ENCODE measurements around the gene TMEM53.

The TMEM53 gene

DNA sequence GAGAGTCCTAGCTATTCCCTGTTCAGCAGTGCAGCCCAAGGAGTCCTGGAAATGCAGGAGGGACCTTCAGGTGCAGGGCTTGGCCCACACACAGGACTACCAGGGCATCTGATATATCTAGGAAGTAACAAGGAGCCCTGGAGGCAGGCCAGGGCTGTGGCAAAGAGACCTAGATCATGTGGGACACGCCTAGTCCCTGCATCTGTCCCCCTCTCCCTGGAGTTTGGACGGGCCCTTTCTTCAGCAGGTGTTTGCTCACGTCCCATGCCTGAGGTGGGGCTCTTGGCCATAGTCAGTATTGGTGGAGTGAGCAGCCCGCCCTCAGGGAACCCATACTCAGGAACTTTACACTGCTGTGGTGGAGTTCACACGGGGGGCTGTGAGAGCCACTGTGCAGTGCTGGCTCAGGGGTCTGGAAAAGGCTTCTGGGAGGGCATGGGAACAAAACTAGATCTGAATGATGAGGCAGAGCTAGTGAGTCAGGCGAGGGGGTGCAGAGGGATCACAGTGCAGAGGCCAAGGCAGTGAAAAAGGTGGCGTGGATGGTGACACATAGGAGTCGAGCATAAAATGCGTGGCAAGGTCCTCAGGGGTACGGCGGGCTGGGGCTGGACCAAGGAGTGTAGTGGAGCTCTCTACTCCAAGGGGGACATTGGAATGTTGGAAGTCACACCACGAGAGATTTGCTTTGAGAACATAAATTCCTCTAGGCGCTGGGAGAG lies 25.6 kb downstream of the TMEM53 start:
- H3K9me3 ChIP-seq (ENCODE audit: control insufficient read depth, low read length) = no peaks in the 10 kb centered on the region
- peaks cover 75% of the 10 kb centered on the region for H3K36me3 ChIP-seq (ENCODE audit: control insufficient read depth, insufficient read depth, low read length)
- H3K4me3 ChIP-seq (ENCODE audit: insufficient read depth, low read depth, low read length, poor library complexity, severe bottlenecking) = no peak overlapping the region
- H3K27ac ChIP-seq (ENCODE audit: insufficient read depth, low read length, poor library complexity, severe bottlenecking) = no peak overlapping the region
- H3K27me3 ChIP-seq (replicated peaks; ENCODE audit: control insufficient read depth, insufficient read depth, low read length, poor library complexity, severe bottlenecking) = no peaks in the 10 kb centered on the region
- DNase-seq = no peak
- no peaks in the 10 kb centered on the region for H3K4me1 ChIP-seq (ENCODE audit: control insufficient read depth, insufficient read depth, low read length, poor library complexity, severe bottlenecking)

DNA sequence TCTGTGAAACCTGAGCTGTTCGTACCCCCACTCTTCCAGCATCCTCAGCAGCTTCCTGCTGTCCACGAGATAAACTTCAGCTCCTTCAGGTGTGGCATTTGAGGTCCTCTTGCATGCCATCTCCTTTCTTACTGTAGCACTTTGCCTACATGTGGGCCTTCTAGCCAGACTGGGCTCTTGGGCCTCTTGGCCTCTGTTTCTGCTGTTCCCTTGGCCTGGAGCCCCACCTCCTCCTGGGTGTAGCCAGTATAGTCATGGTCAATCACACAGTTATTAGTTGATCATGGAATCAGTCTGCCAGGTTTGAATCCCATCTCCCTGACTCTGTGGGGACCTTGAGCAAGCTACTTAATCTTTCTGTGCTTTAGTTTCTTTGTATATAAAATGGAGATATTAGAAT lies 26.4 kb downstream of the TMEM53 start:
- no peaks in the 10 kb centered on the region for H3K9me3 ChIP-seq (ENCODE audit: control insufficient read depth, low read length)
- DNase-seq = no peak
- peaks cover 82% of the 10 kb centered on the region for H3K36me3 ChIP-seq (ENCODE audit: control insufficient read depth, insufficient read depth, low read length)
- H3K4me1 ChIP-seq (ENCODE audit: control insufficient read depth, insufficient read depth, low read length, poor library complexity, severe bottlenecking) = no peaks in the 10 kb centered on the region
- no peaks in the 10 kb centered on the region for H3K27me3 ChIP-seq (replicated peaks; ENCODE audit: control insufficient read depth, insufficient read depth, low read length, poor library complexity, severe bottlenecking)
- H3K4me3 ChIP-seq (ENCODE audit: insufficient read depth, low read depth, low read length, poor library complexity, severe bottlenecking) = no peak overlapping the region
- H3K27ac ChIP-seq (ENCODE audit: insufficient read depth, low read length, poor library complexity, severe bottlenecking) = no peak overlapping the region

DNA sequence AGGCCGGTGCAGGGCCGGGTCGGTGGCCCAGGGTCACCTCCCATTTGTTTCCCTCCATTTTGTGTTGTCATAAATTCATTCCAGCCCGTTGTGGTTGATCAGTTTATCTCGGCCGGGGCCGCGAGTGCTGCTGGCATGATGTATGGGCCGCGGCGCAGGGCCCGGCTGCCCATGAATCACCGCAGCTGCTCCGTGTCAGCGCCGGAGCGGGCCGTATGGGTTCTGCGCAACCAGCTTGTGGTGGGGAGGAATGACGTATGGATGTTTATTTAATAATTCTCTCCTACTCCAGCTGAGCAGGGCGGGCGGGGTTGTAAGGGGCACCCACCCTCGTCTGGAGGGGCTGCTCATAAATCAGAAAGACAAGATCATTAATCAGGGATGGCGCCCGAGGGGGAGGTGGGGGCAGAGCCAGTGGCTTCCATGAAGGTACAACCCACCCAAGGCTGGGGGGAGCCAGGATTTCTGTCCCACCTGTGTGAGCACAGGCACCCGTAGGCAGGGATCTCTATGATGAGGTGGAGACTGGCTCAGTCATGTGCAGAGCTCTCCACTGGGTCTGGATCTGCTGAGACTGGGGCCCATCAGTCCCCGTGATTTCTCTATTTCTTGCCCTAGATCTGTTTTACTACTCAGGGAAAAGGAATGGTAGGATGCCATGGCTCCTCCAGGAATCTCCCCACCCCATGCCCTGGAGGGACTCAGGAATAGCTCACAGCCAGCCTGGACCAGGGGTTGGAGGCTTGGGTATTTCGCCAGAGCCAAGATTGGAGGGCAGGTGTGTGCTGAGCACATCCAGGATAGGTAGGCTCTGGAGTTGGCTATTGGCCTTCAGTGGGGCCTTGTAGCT lies 27.8 kb downstream of the TMEM53 start:
- H3K27ac ChIP-seq (ENCODE audit: insufficient read depth, low read length, poor library complexity, severe bottlenecking) = no peak overlapping the region
- no peak for DNase-seq
- H3K4me3 ChIP-seq (ENCODE audit: insufficient read depth, low read depth, low read length, poor library complexity, severe bottlenecking) = no peak overlapping the region
- H3K4me1 ChIP-seq (ENCODE audit: control insufficient read depth, insufficient read depth, low read length, poor library complexity, severe bottlenecking) = no peaks in the 10 kb centered on the region
- no peaks in the 10 kb centered on the region for H3K27me3 ChIP-seq (replicated peaks; ENCODE audit: control insufficient read depth, insufficient read depth, low read length, poor library complexity, severe bottlenecking)
- H3K9me3 ChIP-seq (ENCODE audit: control insufficient read depth, low read length) = no peaks in the 10 kb centered on the region
- H3K36me3 ChIP-seq (ENCODE audit: control insufficient read depth, insufficient read depth, low read length) = peaks cover 95% of the 10 kb centered on the region

DNA sequence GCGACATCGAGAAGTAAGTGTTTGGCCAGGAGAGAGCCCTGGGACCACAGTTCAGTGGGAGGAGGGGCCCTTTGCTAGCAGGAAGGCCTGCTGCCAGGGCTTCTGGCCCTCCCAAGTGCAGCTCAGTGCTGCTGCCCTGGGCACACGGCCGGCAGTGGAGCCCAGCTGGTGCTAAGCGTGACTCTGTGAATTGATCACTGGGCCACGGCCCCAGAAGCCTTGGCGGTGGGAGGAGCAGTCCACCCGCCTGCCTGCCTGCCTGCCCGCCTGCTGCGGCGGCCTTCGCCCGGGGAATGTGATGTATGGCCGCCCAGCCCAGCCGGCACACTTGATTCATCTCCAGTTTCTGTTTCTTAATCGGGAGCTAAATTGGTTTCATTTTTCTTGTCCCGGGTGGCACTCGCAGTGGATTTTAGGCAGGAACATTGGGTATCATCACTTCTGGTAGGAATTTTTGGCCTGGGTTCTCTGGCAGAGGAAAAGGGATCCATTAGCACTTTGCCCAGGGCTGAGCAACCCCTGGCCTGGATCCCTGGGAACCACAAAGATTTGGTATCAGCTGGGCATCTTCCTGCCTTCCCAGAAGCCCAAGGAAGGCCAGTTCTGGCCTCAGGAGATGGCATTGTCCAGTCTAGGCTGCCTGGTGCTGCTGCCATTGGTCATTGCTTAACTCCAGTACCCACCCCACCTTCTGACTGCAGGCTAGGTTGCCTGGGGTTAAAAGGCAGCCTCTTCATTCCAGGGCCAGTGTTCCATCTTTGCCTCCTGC lies 28.6 kb downstream of the TMEM53 start:
- H3K4me1 ChIP-seq (ENCODE audit: control insufficient read depth, insufficient read depth, low read length, poor library complexity, severe bottlenecking) = no peaks in the 10 kb centered on the region
- H3K4me3 ChIP-seq (ENCODE audit: insufficient read depth, low read depth, low read length, poor library complexity, severe bottlenecking) = no peak overlapping the region
- no peak overlapping the region for H3K27ac ChIP-seq (ENCODE audit: insufficient read depth, low read length, poor library complexity, severe bottlenecking)

DNA sequence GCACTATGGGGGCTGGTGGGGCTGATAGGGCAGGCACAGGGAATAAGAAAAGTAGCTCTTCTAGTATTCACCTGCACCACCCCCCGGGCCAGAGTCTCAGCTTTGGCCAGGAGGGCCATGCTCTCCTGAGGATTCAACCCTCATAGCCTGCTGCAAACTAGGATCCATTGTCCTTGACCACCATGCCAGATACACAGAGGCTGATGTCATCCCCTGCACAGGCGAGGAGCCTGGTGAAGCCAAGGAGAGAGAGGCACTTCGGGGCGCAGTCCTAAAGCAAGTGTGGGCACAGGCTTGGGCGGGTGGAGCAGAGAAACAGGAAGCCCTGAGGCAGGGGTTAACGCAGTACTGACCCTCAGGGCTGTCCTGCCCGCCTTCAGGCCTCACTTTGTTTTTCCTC lies 29.5 kb downstream of the TMEM53 start:
- DNase-seq = no peak

More for the DNA sequence above, 28.6 kb downstream of the TMEM53 start:
- DNase-seq = no peak
- Histone ChIP-seq H3K27me3 (replicated peaks; ENCODE audit: control insufficient read depth, insufficient read depth, low read length, poor library complexity, severe bottlenecking) (no peaks in the 10 kb centered on the region), H3K36me3 (ENCODE audit: control insufficient read depth, insufficient read depth, low read length) (peaks cover 98% of the 10 kb centered on the region), H3K9me3 (ENCODE audit: control insufficient read depth, low read length) (no peaks in the 10 kb centered on the region)

DNA sequence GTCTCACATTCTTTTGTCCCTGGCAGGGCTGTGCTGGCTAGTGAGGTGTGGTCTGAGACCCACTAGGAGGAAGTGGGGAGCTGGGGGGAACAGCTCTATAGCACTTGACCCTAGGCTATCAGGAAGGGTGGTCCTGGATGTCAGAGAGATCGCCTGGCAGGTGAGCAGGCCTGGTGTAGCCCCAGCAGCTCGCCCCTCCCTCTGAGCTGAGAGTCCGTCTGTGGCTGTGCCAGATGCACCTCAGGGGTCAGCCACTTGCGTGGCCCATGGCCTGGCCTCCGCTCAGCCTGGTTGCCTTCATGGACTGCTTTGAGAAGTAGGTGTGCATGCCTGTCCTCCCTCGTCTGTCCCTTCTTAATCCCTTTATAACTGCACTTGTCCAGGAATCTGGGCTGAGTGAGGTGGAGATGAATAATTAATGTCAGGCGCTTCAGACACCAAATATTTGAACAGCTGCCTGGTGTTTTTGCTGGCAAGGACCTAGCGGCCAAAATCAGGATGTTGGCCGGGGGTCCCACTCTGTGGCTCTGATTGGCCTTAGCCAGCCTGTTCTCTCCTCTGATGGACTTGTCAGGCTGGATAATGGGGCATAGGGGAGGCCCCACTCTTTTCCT lies 30.5 kb downstream of the TMEM53 start:
- no peak for DNase-seq
- peaks cover 97% of the 10 kb centered on the region for H3K36me3 ChIP-seq (ENCODE audit: control insufficient read depth, insufficient read depth, low read length)
- no peak overlapping the region for H3K27ac ChIP-seq (ENCODE audit: insufficient read depth, low read length, poor library complexity, severe bottlenecking)
- no peaks in the 10 kb centered on the region for H3K4me1 ChIP-seq (ENCODE audit: control insufficient read depth, insufficient read depth, low read length, poor library complexity, severe bottlenecking)
- H3K27me3 ChIP-seq (replicated peaks; ENCODE audit: control insufficient read depth, insufficient read depth, low read length, poor library complexity, severe bottlenecking) = no peaks in the 10 kb centered on the region
- no peaks in the 10 kb centered on the region for H3K9me3 ChIP-seq (ENCODE audit: control insufficient read depth, low read length)
- H3K4me3 ChIP-seq (ENCODE audit: insufficient read depth, low read depth, low read length, poor library complexity, severe bottlenecking) = no peak overlapping the region

More for the DNA sequence above, 29.5 kb downstream of the TMEM53 start:
- Histone ChIP-seq H3K27me3 (replicated peaks; ENCODE audit: control insufficient read depth, insufficient read depth, low read length, poor library complexity, severe bottlenecking) (no peaks in the 10 kb centered on the region), H3K4me3 (ENCODE audit: insufficient read depth, low read depth, low read length, poor library complexity, severe bottlenecking) (no peak overlapping the region), H3K27ac (ENCODE audit: insufficient read depth, low read length, poor library complexity, severe bottlenecking) (no peak overlapping the region), H3K36me3 (ENCODE audit: control insufficient read depth, insufficient read depth, low read length) (peaks cover 97% of the 10 kb centered on the region), H3K4me1 (ENCODE audit: control insufficient read depth, insufficient read depth, low read length, poor library complexity, severe bottlenecking) (no peaks in the 10 kb centered on the region), H3K9me3 (ENCODE audit: control insufficient read depth, low read length) (no peaks in the 10 kb centered on the region)

DNA sequence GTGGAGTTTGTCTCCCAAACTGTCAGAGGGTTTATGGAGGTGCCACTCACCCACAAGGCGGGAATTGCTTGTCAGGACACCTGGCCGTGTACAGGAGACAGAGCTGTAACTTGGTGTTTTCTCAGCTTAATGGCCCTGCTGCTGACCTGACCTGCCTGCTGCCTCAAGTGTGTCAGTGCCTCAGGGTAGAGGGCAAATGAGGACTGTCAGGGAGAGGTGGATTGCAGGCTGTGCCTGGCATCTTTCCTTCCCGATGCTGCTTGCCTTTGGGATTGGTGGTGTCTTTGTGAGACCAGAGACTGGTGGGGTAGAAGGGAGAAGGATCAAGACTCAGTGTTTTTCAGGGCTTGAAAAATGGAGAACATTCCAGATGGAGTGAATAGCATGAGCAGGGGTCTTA lies 31.4 kb downstream of the TMEM53 start:
- DNase-seq = no peak
- H3K27me3 ChIP-seq (replicated peaks; ENCODE audit: control insufficient read depth, insufficient read depth, low read length, poor library complexity, severe bottlenecking) = no peaks in the 10 kb centered on the region
- H3K9me3 ChIP-seq (ENCODE audit: control insufficient read depth, low read length) = no peaks in the 10 kb centered on the region
- H3K4me3 ChIP-seq (ENCODE audit: insufficient read depth, low read depth, low read length, poor library complexity, severe bottlenecking) = no peak overlapping the region
- H3K4me1 ChIP-seq (ENCODE audit: control insufficient read depth, insufficient read depth, low read length, poor library complexity, severe bottlenecking) = no peaks in the 10 kb centered on the region
- peaks cover 97% of the 10 kb centered on the region for H3K36me3 ChIP-seq (ENCODE audit: control insufficient read depth, insufficient read depth, low read length)
- H3K27ac ChIP-seq (ENCODE audit: insufficient read depth, low read length, poor library complexity, severe bottlenecking) = no peak overlapping the region

DNA sequence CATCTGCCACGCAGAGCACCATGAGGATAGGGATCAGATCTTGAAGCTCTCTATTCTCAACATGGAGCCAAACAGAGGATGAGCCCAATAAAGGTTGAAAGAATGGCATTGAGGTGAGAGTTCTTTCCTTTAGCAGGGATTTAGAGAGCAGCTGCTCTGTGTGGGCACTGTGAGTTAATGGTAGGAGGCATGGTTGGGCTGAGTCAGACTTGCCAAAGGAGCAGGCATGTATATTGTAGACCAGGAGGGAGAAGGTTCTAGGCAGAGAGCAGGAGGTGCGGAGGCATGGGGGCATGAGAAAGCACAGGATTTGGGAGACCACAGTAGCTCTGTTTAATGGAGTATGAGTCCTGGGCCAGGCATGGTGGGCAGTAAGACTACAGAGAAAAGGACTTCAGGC lies 32.0 kb downstream of the TMEM53 start:
- H3K27me3 ChIP-seq (replicated peaks; ENCODE audit: control insufficient read depth, insufficient read depth, low read length, poor library complexity, severe bottlenecking) = no peaks in the 10 kb centered on the region
- no peak overlapping the region for H3K4me3 ChIP-seq (ENCODE audit: insufficient read depth, low read depth, low read length, poor library complexity, severe bottlenecking)
- peaks cover 97% of the 10 kb centered on the region for H3K36me3 ChIP-seq (ENCODE audit: control insufficient read depth, insufficient read depth, low read length)

DNA sequence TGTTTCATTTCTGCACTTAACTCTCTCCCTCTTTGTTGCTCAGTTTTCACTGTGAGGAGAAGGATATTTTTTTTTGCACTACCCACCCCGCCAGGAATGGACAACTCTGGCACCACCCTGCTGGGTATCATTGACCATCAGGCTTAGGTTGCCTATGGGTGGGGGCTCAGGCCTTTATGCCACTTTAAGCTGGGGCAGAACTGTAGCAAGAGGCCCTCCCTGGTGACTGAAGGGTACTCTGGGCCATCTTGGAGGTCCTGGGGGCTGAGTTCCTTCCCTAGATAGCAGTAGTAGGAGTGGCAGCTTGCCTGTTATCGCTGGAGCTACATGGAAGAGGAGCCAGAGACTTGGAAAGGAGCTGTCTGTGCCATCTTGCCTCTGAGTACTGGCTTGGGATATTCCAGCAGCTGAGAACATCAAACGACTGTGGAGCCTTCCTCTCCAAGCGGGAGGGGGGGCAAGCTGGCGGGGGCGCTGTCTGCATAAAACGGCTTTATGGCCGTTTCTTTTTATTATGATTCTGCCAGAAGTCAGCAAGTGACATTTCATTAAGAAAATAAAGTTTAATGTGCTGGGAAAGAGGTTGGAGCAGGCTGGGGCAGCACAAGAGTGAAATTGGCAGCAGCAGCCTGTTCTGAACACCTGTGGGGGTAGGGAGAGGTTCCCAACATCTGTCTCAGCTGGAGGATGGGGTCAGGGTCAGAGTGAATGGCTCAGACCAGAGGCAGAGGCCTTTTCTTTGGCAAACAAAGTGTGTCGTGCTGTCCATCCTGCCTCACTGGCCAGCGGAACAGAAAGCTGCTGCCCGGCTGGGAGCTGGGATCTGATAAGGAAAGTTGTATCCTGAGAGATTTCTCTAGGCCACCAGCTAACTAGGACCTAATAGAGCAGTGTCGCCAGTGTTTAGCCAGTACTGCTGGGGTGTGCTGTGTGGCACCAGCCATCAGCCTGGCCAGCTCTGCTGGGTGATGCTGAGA lies 32.9 kb downstream of the TMEM53 start:
- no peaks in the 10 kb centered on the region for H3K9me3 ChIP-seq (ENCODE audit: control insufficient read depth, low read length)
- H3K27ac ChIP-seq (ENCODE audit: insufficient read depth, low read length, poor library complexity, severe bottlenecking) = no peak overlapping the region
- no peak for DNase-seq
- H3K27me3 ChIP-seq (replicated peaks; ENCODE audit: control insufficient read depth, insufficient read depth, low read length, poor library complexity, severe bottlenecking) = no peaks in the 10 kb centered on the region
- no peaks in the 10 kb centered on the region for H3K4me1 ChIP-seq (ENCODE audit: control insufficient read depth, insufficient read depth, low read length, poor library complexity, severe bottlenecking)
- no peak overlapping the region for H3K4me3 ChIP-seq (ENCODE audit: insufficient read depth, low read depth, low read length, poor library complexity, severe bottlenecking)
- H3K36me3 ChIP-seq (ENCODE audit: control insufficient read depth, insufficient read depth, low read length) = peaks cover 97% of the 10 kb centered on the region

More for the DNA sequence above, 32.0 kb downstream of the TMEM53 start:
- Histone ChIP-seq H3K27ac (ENCODE audit: insufficient read depth, low read length, poor library complexity, severe bottlenecking) (no peak overlapping the region), H3K4me1 (ENCODE audit: control insufficient read depth, insufficient read depth, low read length, poor library complexity, severe bottlenecking) (no peaks in the 10 kb centered on the region), H3K9me3 (ENCODE audit: control insufficient read depth, low read length) (no peaks in the 10 kb centered on the region)
- DNase-seq = no peak

All from effector memory CD4-positive, alpha-beta T cell (primary cell).